NCI-H1092 (cell line): ENCODE measurements around the gene MEIS2.

Experiments used
- DNase-seq: peaks from one replicate; lab custom pipeline; 2025; lab: John Stamatoyannopoulos, UW

The MEIS2 gene

GRCh38 chr15:37112971-37113670 lies 12.8 kb upstream of the MEIS2 start:
- no peak for DNase-seq

- no peak for DNase-seq
These were observed 11.8 kb upstream of the MEIS2 start for GRCh38 chr15:37112171-37112570.

GRCh38 chr15:37111427-37111717 lies 11.0 kb upstream of the MEIS2 start:
- no peak for DNase-seq

- no peak for DNase-seq
These were observed 9.7 kb upstream of the MEIS2 start for GRCh38 chr15:37109872-37110572.

GRCh38 chr15:37109168-37109871 lies 9.0 kb upstream of the MEIS2 start:
- no peak for DNase-seq

- no peak for DNase-seq
These were observed 8.2 kb upstream of the MEIS2 start for GRCh38 chr15:37108381-37109167.

GRCh38 chr15:37107744-37108380 lies 7.5 kb upstream of the MEIS2 start:
- no peak for DNase-seq

- DNase-seq, result no peak
These were observed 6.9 kb upstream of the MEIS2 start for GRCh38 chr15:37107071-37107743.

- no peak for DNase-seq
These were observed 6.2 kb upstream of the MEIS2 start for GRCh38 chr15:37106490-37107001.

GRCh38 chr15:37105889-37106288 lies 5.5 kb upstream of the MEIS2 start:
- no peak for DNase-seq

GRCh38 chr15:37105029-37105428 lies 4.7 kb upstream of the MEIS2 start:
- no peak for DNase-seq

GRCh38 chr15:37104424-37104981 lies 4.2 kb upstream of the MEIS2 start:
- DNase-seq, result no peak

- DNase-seq, result no peak
These were observed 3.4 kb upstream of the MEIS2 start for GRCh38 chr15:37103475-37104423.

- DNase-seq, result no peak
These were observed 2.8 kb upstream of the MEIS2 start for GRCh38 chr15:37103163-37103435.

- DNase-seq, result no peak
These were observed 2.2 kb upstream of the MEIS2 start for GRCh38 chr15:37102305-37103162.

- no peak for DNase-seq
These were observed 1.6 kb upstream of the MEIS2 start for GRCh38 chr15:37101980-37102304.

- no peak for DNase-seq
These were observed 542 bp upstream of the MEIS2 start for GRCh38 chr15:37100966-37101215.

GRCh38 chr15:37099319-37100108 lies 835 bp downstream of the MEIS2 start:
- DNase-seq, result no peak
